K562 (cell line): ENCODE measurements around the gene TMED10. TPM values are rescaled to one million over a fixed set of nuclear protein-coding genes. Genes with fewer than 3 reads are reported as not detected.

ENCODE experiments used
- ATAC-seq: fragments of 200-7000 bp; cut with Tn5 transposase; 3 replicates; pipeline ENCODE4 v1.9.1; 2020; ENCODE audit warnings: moderate library complexity
- BruUV-seq: library from RNA; stranded (reverse); fragments of 400-500 nt; replicated peaks from 2 replicates; lab custom pipeline; 2021; lab: Mats Ljungman, UMichigan
- CTCF ChIA-PET: fragments of 300-600 bp; formaldehyde crosslinking; extraction: SDS; loops from one replicate; lab custom pipeline; 2021; ENCODE audit warnings: low intra/inter-chr PET ratio; lab: Yijun Ruan, JAX
- POLR2A ChIA-PET: fragments of 300-600, 350-650 bp; sonication (Branson Sonifier 250); formaldehyde crosslinking; extraction: SDS; loops from one replicate; lab custom pipeline; 2021; ENCODE audit warnings: antibody characterized with exemption, inconsistent platforms; lab: Yijun Ruan, JAX
- DNase-seq, 4 experiments: peaks; one replicate each; pipeline versions ENCODE4 v3.0.0 to v3.0.0-alpha.2; 2011 to 2018; ENCODE audit warnings: low spot score in 3 of 4, mixed read lengths in 3 of 4; ENCODE audit errors: extremely low read depth in 1 of 4
- FAIRE-seq: peaks from 2 replicates; lab custom pipeline; 2011; peaks lifted over from hg19 to GRCh38; lab: Jason Lieb, UNC
- H2AFZ ChIP-seq: 2 replicates; pipeline ENCODE4 v1.6.0; 2011; ENCODE audit warnings: low read depth, low read length, control low read depth, inconsistent platforms
- H3K27ac ChIP-seq: fragments of 200-600 bp; 3 replicates; pipeline ENCODE4 v1.8.0; 2011; ENCODE audit warnings: low read depth, mild to moderate bottlenecking, control low read depth, inconsistent platforms, low read length, moderate library complexity, mixed read lengths; ENCODE audit errors: extremely low read depth
- H3K27me3 ChIP-seq, 2 experiments: fragments of 300-600 bp in 1 of 2; 2 replicates in 1 of 2; 3 replicates in 1 of 2; pipeline versions ENCODE4 v1.6.0 to v1.8.0; 2011; ENCODE audit warnings: inconsistent platforms in 2 of 2, low read length in 2 of 2, mild to moderate bottlenecking in 1 of 2, mixed read lengths in 1 of 2, moderate library complexity in 1 of 2; ENCODE audit not compliant: control insufficient read depth in 2 of 2, insufficient read depth in 2 of 2
- H3K36me3 ChIP-seq: fragments of 300-600 bp; 3 replicates; pipeline ENCODE4 v1.8.0; 2011; ENCODE audit warnings: mild to moderate bottlenecking, low read length, inconsistent platforms; ENCODE audit not compliant: control insufficient read depth, insufficient read depth
- H3K4me1 ChIP-seq, 2 experiments: fragments of 200-600 bp in 1 of 2; replicated peaks in 1 of 2; 2 replicates in 1 of 2; 3 replicates in 1 of 2; pipeline versions ENCODE4 v1.5.1 to v1.8.0; 2011; ENCODE audit warnings: inconsistent platforms in 2 of 2, low read length in 2 of 2, mild to moderate bottlenecking in 1 of 2, mixed read lengths in 1 of 2, moderate library complexity in 1 of 2; ENCODE audit not compliant: control insufficient read depth in 2 of 2, insufficient read depth in 2 of 2
- H3K4me2 ChIP-seq: 2 replicates; pipeline ENCODE4 v1.6.1; 2011; ENCODE audit warnings: low read length, control low read depth, inconsistent platforms, mixed read lengths; ENCODE audit not compliant: insufficient read depth
- H3K4me3 ChIP-seq: fragments of 200-600 bp; sonication (generic), shearing (Covaris generic); 2 replicates; pipeline ENCODE4 v1.5.1; 2016; ENCODE audit warnings: control low read depth, inconsistent platforms
- H3K79me2 ChIP-seq: fragments of 200-600 bp; 3 replicates; pipeline ENCODE4 v1.8.0; 2011; ENCODE audit warnings: low read length, inconsistent platforms; ENCODE audit not compliant: control insufficient read depth, insufficient read depth
- H3K9ac ChIP-seq, 2 experiments: 2 replicates each; pipeline versions ENCODE4 v1.6.0 to v1.6.1; 2011; ENCODE audit warnings: low read depth in 2 of 2, low read length in 2 of 2, control low read depth in 1 of 2, inconsistent platforms in 1 of 2, mild to moderate bottlenecking in 1 of 2, mixed read lengths in 1 of 2; ENCODE audit not compliant: insufficient read depth in 1 of 2
- H3K9me1 ChIP-seq: one replicate; pipeline ENCODE4 v1.6.0; 2011; ENCODE audit warnings: inconsistent platforms, mild to moderate bottlenecking, low read length, moderate library complexity; ENCODE audit not compliant: control insufficient read depth, insufficient read depth
- H3K9me3 ChIP-seq: replicated peaks from 2 replicates; pipeline ENCODE4 v1.5.1; 2011; ENCODE audit warnings: low read depth, low read length, inconsistent platforms; ENCODE audit not compliant: control insufficient read depth, insufficient read depth
- H4K20me1 ChIP-seq: replicated peaks from 2 replicates; pipeline ENCODE4 v1.6.1; 2011; ENCODE audit warnings: low read length, inconsistent platforms, mixed read lengths; ENCODE audit not compliant: control insufficient read depth, insufficient read depth
- BCL6 ChIP-seq: fragments of 250-450 bp; sonication (Bioruptor Pico); IDR thresholded peaks from 2 replicates; pipeline ENCODE4 v1.4.0; 2020
- E2F5 ChIP-seq: sonication (generic); formaldehyde crosslinking; IDR thresholded peaks from 2 replicates; pipeline ENCODE4 v1.8.0; 2022; ENCODE audit warnings: mild to moderate bottlenecking, missing genetic modification reagents
- ETV6 ChIP-seq, 3 experiments: fragments of 150-350 bp in 1 of 3; sonication (generic) in 1 of 3; formaldehyde crosslinking in 1 of 3; IDR thresholded peaks; 2 replicates each; pipeline versions ENCODE4 v1.6.1 to v1.8.0; 2014 to 2022; ENCODE audit warnings: borderline replicate concordance in 2 of 3, low read depth in 2 of 3, antibody characterized with exemption in 1 of 3, low read length in 1 of 3, mild to moderate bottlenecking in 1 of 3, missing genetic modification reagents in 1 of 3
- FOXJ2 ChIP-seq: fragments of 200-800 bp; sonication (Bioruptor generic); IDR thresholded peaks from 2 replicates; pipeline ENCODE4 v1.6.1; 2016; ENCODE audit warnings: missing genetic modification characterization, missing compliant biosample characterization
- GABPB1 ChIP-seq: sonication (generic); formaldehyde crosslinking; IDR thresholded peaks from 2 replicates; pipeline ENCODE4 v1.8.0; 2022; ENCODE audit warnings: mild to moderate bottlenecking, missing genetic modification reagents
- GABPB2 ChIP-seq: fragments of 250-450 bp; sonication (Bioruptor Pico); conservative IDR thresholded peaks from 2 replicates; pipeline ENCODE4 v1.5.1; 2021; ENCODE audit warnings: mild to moderate bottlenecking
- HNRNPK ChIP-seq: fragments of 200-400 bp; formaldehyde crosslinking; IDR thresholded peaks from one replicate; pipeline ENCODE4 v1.6.1; 2018; ENCODE audit warnings: mild to moderate bottlenecking, low read depth, low read length; ENCODE audit not compliant: poor library complexity, severe bottlenecking
- KDM2B ChIP-seq: fragments of 250-450 bp; sonication (Bioruptor Pico); IDR thresholded peaks from 2 replicates; pipeline ENCODE4 v1.8.0; 2021; ENCODE audit warnings: mild to moderate bottlenecking, moderate library complexity
- MAX ChIP-seq: sonication (generic); formaldehyde crosslinking; IDR thresholded peaks from 2 replicates; pipeline ENCODE4 v1.9.0; 2022; ENCODE audit warnings: mild to moderate bottlenecking, missing genetic modification reagents
- MCM2 ChIP-seq: fragments of 450-650 bp; IDR thresholded peaks from 2 replicates; pipeline ENCODE4 v1.6.1; 2017; ENCODE audit warnings: low read depth, mild to moderate bottlenecking
- NR1H2 ChIP-seq: sonication (generic); formaldehyde crosslinking; IDR thresholded peaks from 2 replicates; pipeline ENCODE4 v1.4.0; 2020; ENCODE audit warnings: mild to moderate bottlenecking, missing genetic modification reagents
- PTTG1 ChIP-seq: fragments of 450-650 bp; IDR thresholded peaks from 2 replicates; pipeline ENCODE4 v1.6.1; 2016; ENCODE audit warnings: low read depth, mild to moderate bottlenecking, missing genetic modification characterization, missing compliant biosample characterization
- SMARCB1 ChIP-seq: IDR thresholded peaks from 2 replicates; pipeline ENCODE4 v1.6.1; 2011; ENCODE audit warnings: improper control_type of control experiment, low read depth; ENCODE audit not compliant: insufficient read length
- USF1 ChIP-seq: sonication (generic); formaldehyde crosslinking; IDR thresholded peaks from 2 replicates; pipeline ENCODE4 v1.9.0; 2022; ENCODE audit warnings: mild to moderate bottlenecking, missing genetic modification reagents
- ZC3H8 ChIP-seq: fragments of 450-650 bp; IDR thresholded peaks from 2 replicates; pipeline ENCODE4 v1.6.1; 2017
- ZFP30 ChIP-seq: fragments of 250-450 bp; sonication (Bioruptor Pico); IDR thresholded peaks from 2 replicates; pipeline ENCODE4 v1.8.0; 2022; ENCODE audit warnings: moderate library complexity, mild to moderate bottlenecking, inconsistent platforms, borderline replicate concordance
- WGBS: fragments of 100-300 bp; shearing (Covaris generic); methylation state at CpG from one replicate; pipeline ENCODE4 v1.1.6; 2016; ENCODE audit warnings: low coverage, mixed read lengths; ENCODE audit not compliant: insufficient coverage; ENCODE audit errors: missing lambda C conversion rate; 5-methylcytosine and 5-hydroxymethylcytosine counted together
- in situ Hi-C: fragments of 300-500 bp; cut with MboI; formaldehyde crosslinking; loops from 4 replicates; pipeline ENCODE4 v1.15.0; 2018; ENCODE audit warnings: inconsistent platforms, mixed read lengths
- intact Hi-C: fragments of 100-400 bp; cut with micrococcal nuclease; formaldehyde crosslinking; loops from 2 replicates; pipeline ENCODE4 v1.14.2; 2022
- polyA plus RNA-seq, 8 experiments: library from polyadenylated mRNA; depleted of rRNA in 4 of 8; stranded (reverse) in 5 of 8; unstranded in 3 of 8; fragments of >200 nt; fragmentation: Nextera tagmentation in 2 of 8; fragmentation: Illumina TruSeq in 1 of 8; extraction: Ambion mirVana in 2 of 8; extraction: Trizol in 1 of 8; gene quantifications; 2 replicates each; pipeline versions ENCODE4 v1.2.1 to v1.2.3, GENCODE V29; 2011 to 2014; ENCODE audit warnings: inconsistent platforms in 1 of 8, missing spikeins in 1 of 8
- total RNA-seq, 7 experiments: library from RNA; depleted of rRNA in 6 of 7; stranded (reverse); fragments of >200 nt in 6 of 7; fragmentation: Illumina TruSeq in 2 of 7; extraction: Trizol in 2 of 7; gene quantifications; 2 replicates each; pipeline versions ENCODE4 v1.2.1 to v1.2.3, GENCODE V29; 2011 to 2021; ENCODE audit warnings: low replicate concordance in 1 of 7

TMED10 gene
- total and polyA plus RNA-seq, 9 of the 15 experiments (the other 6 are each of a cell fraction or from before 2014, with no cell fraction given): 62.2 to 233 (median 124) TPM

- TF ChIP-seq PTTG1 (tag) (no peak), ZC3H8 (no peak), E2F5 (CRISPR knock-in tag) (no peak), GABPB1 (CRISPR knock-in tag) (no peak), ETV6 (IDR thresholded peaks at IDR 0.05; ENCODE audit: borderline replicate concordance in 1 of 2, low read depth in 2 of 2, low read length in 1 of 2) (no peak), ETV6 (CRISPR knock-in tag; IDR thresholded peaks at IDR 0.05; ENCODE audit: borderline replicate concordance) (no peak), HNRNPK (no peak)
Observed at GRCh38 chr14:75184492-75184891, 8.1 kb upstream of the TMED10 start (continued).

- POLR2A ChIA-PET: interaction anchor here (0.6 to 2.2 kb wide), 3 partner anchors 12 to 53 kb away, joined by 3 to 6 read pairs (median 3); no protein-coding TSS in a partner anchor
- ATAC-seq: no peak
- TF ChIP-seq GABPB2 (no peak), FOXJ2 (tag) (no peak), NR1H2 (CRISPR knock-in tag) (no peak), MAX (no peak), MCM2 (no peak), ZFP30 (no peak), BCL6 (CRISPR knock-in tag) (no peak), KDM2B (no peak), USF1 (no peak), SMARCB1 (no peak)
Observed at GRCh38 chr14:75184039-75184438, 7.6 kb upstream of the TMED10 start.

More at GRCh38 chr14:75184039-75184438, 7.6 kb upstream of the TMED10 start:
- FAIRE-seq (no peak), DNase-seq (no peak)
- no peak overlapping the region for H3K27ac ChIP-seq
- intact Hi-C loops (no loop called here), in situ Hi-C loops (no loop called here)
- H4K20me1 ChIP-seq: no peaks in the 10 kb centered on the region
- BruUV-seq: no TSS peak
- H3K4me3 ChIP-seq: no peak overlapping the region
- H3K9me3 ChIP-seq: no peaks in the 10 kb centered on the region
- no peaks in the 10 kb centered on the region for H3K79me2 ChIP-seq
- no peak overlapping the region for H3K9ac ChIP-seq
- H3K4me1 ChIP-seq: peaks cover 0 to 4% of the 10 kb centered on the region in 2 experiments; a peak in 2 of 5 replicates
- no peak overlapping the region for H2AFZ ChIP-seq
- no peak overlapping the region for H3K4me2 ChIP-seq
- WGBS: 47% methylated on average over 3 of the region's 3 CpGs
- no peaks in the 10 kb centered on the region for H3K9me1 ChIP-seq
- CTCF ChIA-PET: no interaction called here
- no peaks in the 10 kb centered on the region for H3K36me3 ChIP-seq
- H3K27me3 ChIP-seq: no peaks in the 10 kb centered on the region
